ENCODE data around the gene ZNF563. TPM values are rescaled to one million over a fixed set of nuclear protein-coding genes. Genes with fewer than 3 reads are reported as not detected.

ZNF563 gene
- total RNA-seq, 1 experiment from 2014 or later: 1.1 TPM

- H3K9me2 ChIP-seq (replicated peaks; ENCODE audit: low read length): no peaks in the 10 kb centered on the region
- no peak overlapping the region for H3K4me3 ChIP-seq (ENCODE audit: low read length)
- DNase-seq (no peak), ATAC-seq (no peak)
- no peak overlapping the region for H2AFZ ChIP-seq (ENCODE audit: low read length)
- no peak overlapping the region for H3K27ac ChIP-seq (ENCODE audit: low read length)
- TF ChIP-seq EZH2phosphoT487 (IDR thresholded peaks at IDR 0.05; ENCODE audit: borderline replicate concordance, low read length) (no peak), CTCF (conservative IDR thresholded peaks at IDR 0.05; ENCODE audit: low read depth, low read length) (no peak), EZH2 (IDR thresholded peaks at IDR 0.05; ENCODE audit: low read length, unreplicated experiment) (no peak)
- H3K4me2 ChIP-seq (ENCODE audit: low read length): no peak overlapping the region
- H3K4me1 ChIP-seq (ENCODE audit: insufficient read depth, low read length): peaks cover 13% of the 10 kb centered on the region
- H3K27me3 ChIP-seq (ENCODE audit: low read length): no peaks in the 10 kb centered on the region
- no TSS peak for BruUV-seq (replicated peaks)
- ChIA-PET CTCF (no interaction called here), POLR2A (ENCODE audit: unreplicated experiment) (no interaction called here)
- intact Hi-C loops (cut with micrococcal nuclease): no loop called here
- H4K20me1 ChIP-seq (ENCODE audit: low read length): no peaks in the 10 kb centered on the region
- H3K36me3 ChIP-seq (ENCODE audit: low read depth, low read length): no peaks in the 10 kb centered on the region
- H3K79me2 ChIP-seq (ENCODE audit: low read length): no peaks in the 10 kb centered on the region
- no peaks in the 10 kb centered on the region for H3F3A ChIP-seq (ENCODE audit: low read length, unreplicated experiment)
- peaks cover 13% of the 10 kb centered on the region for H3K9me3 ChIP-seq (ENCODE audit: low read length)
- H3K9ac ChIP-seq (ENCODE audit: low read length): no peak overlapping the region
Observed at GRCh38 chr19:12330340-12330739, 3.1 kb downstream of the ZNF563 start.

DNA sequence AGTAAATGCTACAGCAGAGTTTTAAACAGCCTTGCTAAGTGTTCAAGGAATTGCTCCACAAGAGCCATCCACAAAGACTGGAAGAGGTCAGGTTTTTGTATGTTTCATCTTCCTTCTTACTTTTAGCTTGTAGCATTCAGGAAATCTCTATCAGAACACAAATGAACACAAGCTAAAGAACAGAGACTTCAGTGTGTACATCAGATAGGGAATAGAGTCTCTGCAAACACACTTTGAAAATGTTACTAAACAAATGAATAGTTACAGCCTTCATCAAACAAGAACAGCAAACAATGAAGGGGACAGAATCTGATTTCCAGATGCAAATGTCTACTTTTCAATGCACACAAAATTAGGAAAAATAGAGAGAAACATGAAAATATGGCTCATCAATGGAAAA lies 7.7 kb downstream of the ZNF563 start:
- ATAC-seq (no peak), DNase-seq (no peak)
- Histone ChIP-seq H3K4me3 (ENCODE audit: low read length) (no peak overlapping the region), H4K20me1 (ENCODE audit: low read length) (no peaks in the 10 kb centered on the region), H2AFZ (ENCODE audit: low read length) (no peak overlapping the region), H3K4me2 (ENCODE audit: low read length) (no peak overlapping the region), H3K9ac (ENCODE audit: low read length) (no peak overlapping the region), H3K27ac (ENCODE audit: low read length) (no peak overlapping the region), H3K9me2 (replicated peaks; ENCODE audit: low read length) (no peaks in the 10 kb centered on the region), H3K27me3 (ENCODE audit: low read length) (no peaks in the 10 kb centered on the region), H3K4me1 (ENCODE audit: insufficient read depth, low read length) (no peaks in the 10 kb centered on the region), H3K9me3 (ENCODE audit: low read length) (peaks cover 22% of the 10 kb centered on the region), H3F3A (ENCODE audit: low read length, unreplicated experiment) (no peaks in the 10 kb centered on the region), H3K36me3 (ENCODE audit: low read depth, low read length) (peaks cover 33% of the 10 kb centered on the region; the same call in 1 of the 2 replicates), H3K79me2 (ENCODE audit: low read length) (no peaks in the 10 kb centered on the region)
- no TSS peak for BruUV-seq (replicated peaks)
- TF ChIP-seq EZH2phosphoT487 (IDR thresholded peaks at IDR 0.05; ENCODE audit: borderline replicate concordance, low read length): no peak
- TF ChIP-seq EZH2 (IDR thresholded peaks at IDR 0.05; ENCODE audit: low read length, unreplicated experiment): no peak
- TF ChIP-seq CTCF (conservative IDR thresholded peaks at IDR 0.05; ENCODE audit: low read depth, low read length): no peak
- intact Hi-C loops (cut with micrococcal nuclease): no loop called here
- POLR2A ChIA-PET (ENCODE audit: unreplicated experiment): no interaction called here
- CTCF ChIA-PET: no interaction called here

- Histone ChIP-seq H3K4me2 (ENCODE audit: low read length) (no peak overlapping the region), H3K27me3 (ENCODE audit: low read length) (no peaks in the 10 kb centered on the region), H2AFZ (ENCODE audit: low read length) (no peak overlapping the region), H3K36me3 (ENCODE audit: low read depth, low read length) (peaks cover 61% of the 10 kb centered on the region), H3K4me1 (ENCODE audit: insufficient read depth, low read length) (no peaks in the 10 kb centered on the region), H3K79me2 (ENCODE audit: low read length) (no peaks in the 10 kb centered on the region), H3K4me3 (ENCODE audit: low read length) (no peak overlapping the region), H3F3A (ENCODE audit: low read length, unreplicated experiment) (no peaks in the 10 kb centered on the region), H3K27ac (ENCODE audit: low read length) (no peak overlapping the region), H4K20me1 (ENCODE audit: low read length) (no peaks in the 10 kb centered on the region), H3K9me3 (ENCODE audit: low read length) (peaks cover 40% of the 10 kb centered on the region), H3K9me2 (replicated peaks; ENCODE audit: low read length) (no peaks in the 10 kb centered on the region), H3K9ac (ENCODE audit: low read length) (no peak overlapping the region)
- no peak for DNase-seq
- ChIA-PET POLR2A (ENCODE audit: unreplicated experiment) (no interaction called here), CTCF (no interaction called here)
- ATAC-seq: no peak
- intact Hi-C loops (cut with micrococcal nuclease): no loop called here
- TF ChIP-seq CTCF (conservative IDR thresholded peaks at IDR 0.05; ENCODE audit: low read depth, low read length) (no peak), EZH2phosphoT487 (IDR thresholded peaks at IDR 0.05; ENCODE audit: borderline replicate concordance, low read length) (no peak), EZH2 (IDR thresholded peaks at IDR 0.05; ENCODE audit: low read length, unreplicated experiment) (no peak)
- no TSS peak for BruUV-seq (replicated peaks)
Observed at GRCh38 chr19:12318782-12319413, 14.5 kb downstream of the ZNF563 start.

All from PC-3 (cell line).